CD8-positive, alpha-beta memory T cell (primary cell): Measurements from ENCODE around the gene RS1. TPM values are rescaled to one million over a fixed set of nuclear protein-coding genes. Genes with fewer than 3 reads are reported as not detected.

Experiments used
- CTCF ChIA-PET: fragments of 350-600 bp; sonication (Branson Sonifier 250); formaldehyde crosslinking; loops from one replicate; lab custom pipeline; 2021; ENCODE audit warnings: antibody characterized with exemption; lab: Charles Lee
- POLR2A ChIA-PET: fragments of 350-600 bp; sonication (Branson Sonifier 250); formaldehyde crosslinking; loops from one replicate; lab custom pipeline; 2021; ENCODE audit warnings: antibody characterized with exemption; lab: Charles Lee
- DNase-seq, 5 donors: peaks; one replicate each; pipeline versions ENCODE4 v3.0.0 to v3.0.0-alpha.2; 2020 to 2022; ENCODE audit warnings: mixed read lengths in 1 of 5
- H3K27ac ChIP-seq: one replicate; pipeline ENCODE4 v1.7.0; 2013; ENCODE audit warnings: low read depth, mild to moderate bottlenecking, low read length, moderate library complexity
- H3K27me3 ChIP-seq: 2 replicates; pipeline ENCODE4 v1.7.0; 2013; ENCODE audit warnings: low read length, mild to moderate bottlenecking; ENCODE audit not compliant: insufficient read depth, poor library complexity, severe bottlenecking
- H3K36me3 ChIP-seq: 2 replicates; pipeline ENCODE4 v1.7.0; 2013; ENCODE audit warnings: mild to moderate bottlenecking, low read length, moderate library complexity; ENCODE audit not compliant: insufficient read depth
- H3K4me1 ChIP-seq: 2 replicates; pipeline ENCODE4 v1.7.0; 2013; ENCODE audit warnings: mild to moderate bottlenecking, low read length, moderate library complexity; ENCODE audit not compliant: insufficient read depth
- H3K4me3 ChIP-seq: 2 replicates; pipeline ENCODE4 v1.7.0; 2013; ENCODE audit warnings: mild to moderate bottlenecking, low read length
- H3K9me3 ChIP-seq: 2 replicates; pipeline ENCODE4 v1.7.0; 2013; ENCODE audit warnings: mild to moderate bottlenecking, low read length
- H3K27ac Mint-ChIP-seq, 8 donors: one replicate each; pipeline ENCODE4 v1.8.0; 2020 to 2021; ENCODE audit warnings: mixed read lengths in 8 of 8, mild to moderate bottlenecking in 6 of 8, inconsistent platforms in 3 of 8, moderate library complexity in 3 of 8
- H3K27me3 Mint-ChIP-seq, 2 donors: one replicate each; pipeline ENCODE4 v1.8.0; 2020 to 2021; ENCODE audit warnings: mixed read lengths in 2 of 2, mild to moderate bottlenecking in 1 of 2, moderate library complexity in 1 of 2
- H3K36me3 Mint-ChIP-seq, 3 donors: one replicate each; pipeline ENCODE4 v1.8.0; 2020 to 2021; ENCODE audit warnings: mixed read lengths in 3 of 3, inconsistent platforms in 1 of 3, mild to moderate bottlenecking in 1 of 3
- H3K4me1 Mint-ChIP-seq, 3 donors: one replicate each; pipeline ENCODE4 v1.8.0; 2020 to 2021; ENCODE audit warnings: mixed read lengths in 3 of 3, inconsistent platforms in 1 of 3, mild to moderate bottlenecking in 1 of 3
- H3K4me3 Mint-ChIP-seq, 7 donors: one replicate each; pipeline ENCODE4 v1.8.0; 2020 to 2021; ENCODE audit warnings: mixed read lengths in 7 of 7, mild to moderate bottlenecking in 6 of 7, moderate library complexity in 4 of 7, inconsistent platforms in 2 of 7
- H3K9me3 Mint-ChIP-seq, 5 donors: one replicate each; pipeline ENCODE4 v1.8.0; 2020 to 2022; ENCODE audit warnings: mixed read lengths in 5 of 5, mild to moderate bottlenecking in 3 of 5, moderate library complexity in 2 of 5, inconsistent platforms in 1 of 5
- polyA plus RNA-seq: library from polyadenylated mRNA; unstranded; fragments of 300-500 nt; fragmentation: Illumina TruSeq; gene quantifications from one replicate; pipeline ENCODE4 v1.2.3, GENCODE V29; 2021
- total RNA-seq, 2 experiments: library from RNA; stranded (reverse); gene quantifications; one replicate each; pipeline ENCODE4 v1.2.3, GENCODE V29; 2021

The RS1 gene
- total and polyA plus RNA-seq, 3 experiments from 2014 or later = not detected

- Histone ChIP-seq H3K27me3 (no peaks in the 10 kb centered on the region), H3K9me3 (no peaks in the 10 kb centered on the region), H3K4me1 (no peaks in the 10 kb centered on the region), H3K4me3 (no peak overlapping the region), H3K27ac (no peak overlapping the region), H3K36me3 (no peaks in the 10 kb centered on the region)
- H3K36me3 Mint-ChIP-seq = no peaks in the 10 kb centered on the region
- H3K4me1 Mint-ChIP-seq = no peaks in the 10 kb centered on the region
- ChIA-PET CTCF (no interaction called here), POLR2A (no interaction called here)
- H3K27ac Mint-ChIP-seq = no peak overlapping the region
- peaks cover 0 to 4% of the 10 kb centered on the region in 2 donors for H3K27me3 Mint-ChIP-seq
- no peaks in the 10 kb centered on the region for H3K9me3 Mint-ChIP-seq
- no peak for DNase-seq
- H3K4me3 Mint-ChIP-seq = no peak overlapping the region
Observed at GRCh38 chrX:18643243-18643642, 28.7 kb downstream of the RS1 start.

- no peak overlapping the region for H3K27ac ChIP-seq
- Mint-ChIP-seq H3K4me3 (no peak overlapping the region), H3K36me3 (no peaks in the 10 kb centered on the region), H3K9me3 (no peaks in the 10 kb centered on the region), H3K27me3 (peaks cover 0 to 2% of the 10 kb centered on the region in 2 donors), H3K4me1 (no peaks in the 10 kb centered on the region), H3K27ac (no peak overlapping the region)
- H3K9me3 ChIP-seq = no peaks in the 10 kb centered on the region
- no peaks in the 10 kb centered on the region for H3K36me3 ChIP-seq
- H3K27me3 ChIP-seq = no peaks in the 10 kb centered on the region
- no peak overlapping the region for H3K4me3 ChIP-seq
- CTCF ChIA-PET = no interaction called here
- DNase-seq = no peak
- no peaks in the 10 kb centered on the region for H3K4me1 ChIP-seq
- POLR2A ChIA-PET = no interaction called here
Observed at GRCh38 chrX:18640686-18641085, 31.2 kb downstream of the RS1 start.

- Histone ChIP-seq H3K9me3 (no peaks in the 10 kb centered on the region), H3K4me1 (no peaks in the 10 kb centered on the region), H3K36me3 (no peaks in the 10 kb centered on the region), H3K27me3 (no peaks in the 10 kb centered on the region), H3K27ac (no peak overlapping the region), H3K4me3 (no peak overlapping the region)
- Mint-ChIP-seq H3K9me3 (no peaks in the 10 kb centered on the region), H3K27me3 (no peaks in the 10 kb centered on the region), H3K4me1 (no peaks in the 10 kb centered on the region), H3K36me3 (no peaks in the 10 kb centered on the region), H3K27ac (no peak overlapping the region), H3K4me3 (no peak overlapping the region)
- no peak for DNase-seq
- CTCF ChIA-PET = no interaction called here
- POLR2A ChIA-PET = no interaction called here
Observed at GRCh38 chrX:18639280-18639679, 32.6 kb downstream of the RS1 start.

- ChIA-PET CTCF (no interaction called here), POLR2A (no interaction called here)
- H3K4me1 Mint-ChIP-seq = no peaks in the 10 kb centered on the region
- Histone ChIP-seq H3K9me3 (no peaks in the 10 kb centered on the region), H3K27me3 (no peaks in the 10 kb centered on the region), H3K4me3 (no peak overlapping the region), H3K36me3 (no peaks in the 10 kb centered on the region), H3K27ac (no peak overlapping the region), H3K4me1 (no peaks in the 10 kb centered on the region)
- no peak overlapping the region for H3K27ac Mint-ChIP-seq
- no peak overlapping the region for H3K4me3 Mint-ChIP-seq
- H3K36me3 Mint-ChIP-seq = no peaks in the 10 kb centered on the region
- H3K9me3 Mint-ChIP-seq = no peaks in the 10 kb centered on the region
- no peak for DNase-seq
- H3K27me3 Mint-ChIP-seq = no peaks in the 10 kb centered on the region
Observed at GRCh38 chrX:18638398-18638797, 33.5 kb downstream of the RS1 start.

- no peak overlapping the region for H3K27ac ChIP-seq
- H3K27ac Mint-ChIP-seq = no peak overlapping the region
- no peaks in the 10 kb centered on the region for H3K27me3 ChIP-seq
- H3K36me3 Mint-ChIP-seq = peaks cover 0 to 23% (median 1%) of the 10 kb centered on the region in 3 donors
- no peak overlapping the region for H3K4me3 Mint-ChIP-seq
- no peaks in the 10 kb centered on the region for H3K9me3 ChIP-seq
- peaks cover 0 to 2% (median 0%) of the 10 kb centered on the region in 5 donors for H3K9me3 Mint-ChIP-seq
- H3K27me3 Mint-ChIP-seq = peaks cover 0 to 5% of the 10 kb centered on the region in 2 donors
- CTCF ChIA-PET = no interaction called here
- no peaks in the 10 kb centered on the region for H3K4me1 ChIP-seq
- POLR2A ChIA-PET = no interaction called here
- no peaks in the 10 kb centered on the region for H3K4me1 Mint-ChIP-seq
- no peak overlapping the region for H3K4me3 ChIP-seq
- DNase-seq = no peak
- H3K36me3 ChIP-seq = no peaks in the 10 kb centered on the region
Observed at GRCh38 chrX:18630934-18631333, 41.0 kb downstream of the RS1 start.

GRCh38 chrX:18624599-18624998 lies 47.3 kb downstream of the RS1 start:
- POLR2A ChIA-PET = no interaction called here
- Histone ChIP-seq H3K4me3 (no peak overlapping the region), H3K27ac (no peak overlapping the region), H3K36me3 (no peaks in the 10 kb centered on the region), H3K27me3 (no peaks in the 10 kb centered on the region), H3K9me3 (no peaks in the 10 kb centered on the region), H3K4me1 (no peaks in the 10 kb centered on the region)
- H3K4me1 Mint-ChIP-seq = no peaks in the 10 kb centered on the region
- H3K9me3 Mint-ChIP-seq = peaks cover 0 to 2% (median 0%) of the 10 kb centered on the region in 5 donors
- DNase-seq = no peak
- no peak overlapping the region for H3K4me3 Mint-ChIP-seq
- no peak overlapping the region for H3K27ac Mint-ChIP-seq
- peaks cover 3 to 25% (median 8%) of the 10 kb centered on the region in 3 donors for H3K36me3 Mint-ChIP-seq
- peaks cover 0 to 3% of the 10 kb centered on the region in 2 donors for H3K27me3 Mint-ChIP-seq
- CTCF ChIA-PET = no interaction called here

GRCh38 chrX:18620349-18620748 lies 51.6 kb downstream of the RS1 start:
- H3K27me3 ChIP-seq = no peaks in the 10 kb centered on the region
- DNase-seq = no peak
- H3K4me1 Mint-ChIP-seq = no peaks in the 10 kb centered on the region
- POLR2A ChIA-PET = no interaction called here
- no peak overlapping the region for H3K4me3 Mint-ChIP-seq
- no peak overlapping the region for H3K27ac Mint-ChIP-seq
- peaks cover 0 to 3% of the 10 kb centered on the region in 2 donors for H3K27me3 Mint-ChIP-seq
- CTCF ChIA-PET = no interaction called here
- H3K9me3 Mint-ChIP-seq = no peaks in the 10 kb centered on the region
- no peak overlapping the region for H3K4me3 ChIP-seq
- no peaks in the 10 kb centered on the region for H3K4me1 ChIP-seq
- H3K36me3 Mint-ChIP-seq = peaks cover 3 to 23% (median 9%) of the 10 kb centered on the region in 3 donors
- no peaks in the 10 kb centered on the region for H3K9me3 ChIP-seq
- no peak overlapping the region for H3K27ac ChIP-seq
- H3K36me3 ChIP-seq = no peaks in the 10 kb centered on the region

GRCh38 chrX:18619288-18619687 lies 52.6 kb downstream of the RS1 start:
- Mint-ChIP-seq H3K9me3 (no peaks in the 10 kb centered on the region), H3K4me3 (no peak overlapping the region), H3K4me1 (no peaks in the 10 kb centered on the region), H3K36me3 (peaks cover 1 to 18% (median 4%) of the 10 kb centered on the region in 3 donors), H3K27ac (peak overlapping the region in 1 of 8 donors; percentile 32), H3K27me3 (no peaks in the 10 kb centered on the region)
- Histone ChIP-seq H3K36me3 (no peaks in the 10 kb centered on the region), H3K9me3 (no peaks in the 10 kb centered on the region), H3K4me3 (no peak overlapping the region), H3K27me3 (no peaks in the 10 kb centered on the region), H3K4me1 (no peaks in the 10 kb centered on the region), H3K27ac (no peak overlapping the region)
- ChIA-PET CTCF (no interaction called here), POLR2A (no interaction called here)
- DNase-seq = no peak

GRCh38 chrX:18617407-18617750 lies 54.5 kb downstream of the RS1 start:
- H3K27ac Mint-ChIP-seq = no peak overlapping the region
- H3K36me3 ChIP-seq = no peaks in the 10 kb centered on the region

More at GRCh38 chrX:18617407-18617750, 54.5 kb downstream of the RS1 start:
- POLR2A ChIA-PET = no interaction called here
- Histone ChIP-seq H3K4me3 (no peak overlapping the region), H3K9me3 (no peaks in the 10 kb centered on the region), H3K27me3 (no peaks in the 10 kb centered on the region), H3K4me1 (no peaks in the 10 kb centered on the region), H3K27ac (no peak overlapping the region)
- Mint-ChIP-seq H3K4me1 (no peaks in the 10 kb centered on the region), H3K36me3 (peaks cover 0 to 22% (median 4%) of the 10 kb centered on the region in 3 donors), H3K9me3 (no peaks in the 10 kb centered on the region), H3K4me3 (no peak overlapping the region), H3K27me3 (no peaks in the 10 kb centered on the region)
- no peak for DNase-seq
- CTCF ChIA-PET = no interaction called here
